Loucy (cell line): ENCODE data around the gene NGDN.

Experiments used
- H2AFZ ChIP-seq: fragments of 200-600 bp; sonication (generic); 2 replicates; pipeline ENCODE4 v1.6.0; 2016; ENCODE audit warnings: antibody characterized with exemption, mild to moderate bottlenecking, low read length, moderate library complexity
- H3F3A ChIP-seq: fragments of 200-600 bp; 2 replicates; pipeline ENCODE4 v1.6.0; 2016; ENCODE audit warnings: antibody characterized with exemption, low read depth, mild to moderate bottlenecking
- H3K27me3 ChIP-seq: fragments of 200-600 bp; sonication (generic); 2 replicates; pipeline ENCODE4 v1.6.1; 2014; ENCODE audit warnings: low read length, mild to moderate bottlenecking; ENCODE audit not compliant: insufficient read depth, poor library complexity, severe bottlenecking
- H3K36me3 ChIP-seq: fragments of 200-600 bp; sonication (generic); 2 replicates; pipeline ENCODE4 v1.6.1; 2016; ENCODE audit warnings: low read length; ENCODE audit not compliant: insufficient read depth
- H3K4me1 ChIP-seq: fragments of 200-600 bp; sonication (generic); 2 replicates; pipeline ENCODE4 v1.5.1; 2014; ENCODE audit warnings: low read length, mild to moderate bottlenecking; ENCODE audit not compliant: insufficient read depth, poor library complexity, severe bottlenecking
- H3K4me2 ChIP-seq: fragments of 200-600 bp; sonication (generic); 2 replicates; pipeline ENCODE4 v1.6.0; 2014; ENCODE audit warnings: antibody characterized with exemption, low read length, low read depth, mild to moderate bottlenecking; ENCODE audit not compliant: poor library complexity, severe bottlenecking
- H3K4me3 ChIP-seq: fragments of 200-600 bp; sonication (generic); 2 replicates; pipeline ENCODE4 v1.5.1; 2014; ENCODE audit warnings: low read length, mild to moderate bottlenecking, mixed read lengths; ENCODE audit not compliant: poor library complexity, severe bottlenecking
- H3K79me2 ChIP-seq: fragments of 200-600 bp; sonication (generic); 2 replicates; pipeline ENCODE4 v1.6.1; 2014; ENCODE audit warnings: low read length; ENCODE audit not compliant: insufficient read depth
- H3K9ac ChIP-seq: fragments of 200-600 bp; sonication (generic); 2 replicates; pipeline ENCODE4 v1.6.0; 2014; ENCODE audit warnings: mild to moderate bottlenecking, low read depth, low read length, moderate library complexity; ENCODE audit not compliant: poor library complexity, severe bottlenecking
- H3K9me2 ChIP-seq: fragments of 200-600 bp; sonication (generic); replicated peaks from 2 replicates; pipeline ENCODE4 v1.6.1; 2016; ENCODE audit warnings: low read depth, low read length, mixed read lengths
- H3K9me3 ChIP-seq: fragments of 200-600 bp; sonication (generic); 2 replicates; pipeline ENCODE4 v1.6.1; 2014; ENCODE audit warnings: mild to moderate bottlenecking, antibody characterized with exemption, low read length, low read depth; ENCODE audit not compliant: insufficient read depth
- H4K20me1 ChIP-seq: fragments of 200-600 bp; sonication (generic); 2 replicates; pipeline ENCODE4 v1.6.0; 2014; ENCODE audit warnings: antibody characterized with exemption, low read length, mild to moderate bottlenecking; ENCODE audit not compliant: insufficient read depth, poor library complexity, severe bottlenecking
- CTCF ChIP-seq: fragments of 200-600 bp; sonication (generic); conservative IDR thresholded peaks from 2 replicates; pipeline ENCODE4 v1.5.1; 2014; ENCODE audit warnings: mild to moderate bottlenecking, antibody characterized with exemption, low read length
- EZH2phosphoT487 ChIP-seq: fragments of 200-600 bp; IDR thresholded peaks from 2 replicates; pipeline ENCODE4 v1.6.1; 2018; ENCODE audit warnings: antibody characterized with exemption, mild to moderate bottlenecking, moderate library complexity, borderline replicate concordance

Gene NGDN

GRCh38 chr14:23492618-23493272, 23.2 kb downstream of the NGDN start:
- H3K36me3 ChIP-seq, result no peaks in the 10 kb centered on the region
- no peaks in the 10 kb centered on the region for H4K20me1 ChIP-seq
- H3K9ac ChIP-seq, result no peak overlapping the region
- no peak overlapping the region for H3K4me2 ChIP-seq
- no peaks in the 10 kb centered on the region for H3K27me3 ChIP-seq
- no peaks in the 10 kb centered on the region for H3K4me1 ChIP-seq
- H3K4me3 ChIP-seq, result no peak overlapping the region
- H2AFZ ChIP-seq, result no peak overlapping the region
- no peaks in the 10 kb centered on the region for H3K79me2 ChIP-seq
- H3K9me3 ChIP-seq, result no peaks in the 10 kb centered on the region
- TF ChIP-seq EZH2phosphoT487 (no peak), CTCF (no peak)
- H3F3A ChIP-seq, result no peaks in the 10 kb centered on the region
- no peaks in the 10 kb centered on the region for H3K9me2 ChIP-seq

GRCh38 chr14:23494223-23494622, 24.7 kb downstream of the NGDN start:
- Histone ChIP-seq H3K4me1 (no peaks in the 10 kb centered on the region), H3K9me3 (no peaks in the 10 kb centered on the region), H3K4me2 (no peak overlapping the region), H3K4me3 (no peak overlapping the region), H3K79me2 (no peaks in the 10 kb centered on the region), H3K27me3 (no peaks in the 10 kb centered on the region), H4K20me1 (no peaks in the 10 kb centered on the region), H2AFZ (no peak overlapping the region), H3F3A (no peaks in the 10 kb centered on the region), H3K9ac (no peak overlapping the region), H3K9me2 (no peaks in the 10 kb centered on the region), H3K36me3 (no peaks in the 10 kb centered on the region)
- TF ChIP-seq CTCF, result no peak
- no peak for TF ChIP-seq EZH2phosphoT487

- Histone ChIP-seq H2AFZ (no peak overlapping the region), H3K36me3 (no peaks in the 10 kb centered on the region), H3K4me3 (no peak overlapping the region), H4K20me1 (no peaks in the 10 kb centered on the region), H3K79me2 (no peaks in the 10 kb centered on the region), H3K9me2 (no peaks in the 10 kb centered on the region), H3K27me3 (no peaks in the 10 kb centered on the region), H3K4me2 (no peak overlapping the region), H3K4me1 (no peaks in the 10 kb centered on the region), H3F3A (no peaks in the 10 kb centered on the region), H3K9me3 (no peaks in the 10 kb centered on the region), H3K9ac (no peak overlapping the region)
- TF ChIP-seq CTCF (no peak), EZH2phosphoT487 (no peak)
Measured at GRCh38 chr14:23512156-23512555, 42.7 kb downstream of the NGDN start.
